Suprapubic skin (tissue), 4 donors: ENCODE results near the gene FAT4. TPM values are rescaled to one million over a fixed set of nuclear protein-coding genes. Genes with fewer than 3 reads are reported as not detected.

Source experiments
- DNase-seq, 2 donors: peaks; one replicate each; pipeline ENCODE4 v3.0.0-alpha.2; 2019; ENCODE audit warnings: low spot score in 2 of 2
- H3K27ac ChIP-seq: fragments of 200-600 bp; sonication (generic); one replicate; pipeline ENCODE4 v1.5.1; 2019
- H3K27me3 ChIP-seq: fragments of 200-600 bp; sonication (generic); one replicate; pipeline ENCODE4 v1.5.1; 2019
- H3K36me3 ChIP-seq: fragments of 200-600 bp; sonication (generic); one replicate; pipeline ENCODE4 v1.5.1; 2019
- H3K4me1 ChIP-seq: fragments of 200-600 bp; sonication (generic); one replicate; pipeline ENCODE4 v1.5.1; 2019
- H3K4me3 ChIP-seq: fragments of 200-600 bp; sonication (generic); one replicate; pipeline ENCODE4 v1.5.1; 2019; ENCODE audit warnings: mild to moderate bottlenecking
- H3K9me3 ChIP-seq: fragments of 200-600 bp; sonication (generic); one replicate; pipeline ENCODE4 v1.5.1; 2019
- CTCF ChIP-seq, 2 donors: fragments of 200-600 bp in 1 of 2; fragments of 450-650 bp in 1 of 2; sonication (generic) in 1 of 2; IDR thresholded peaks; one replicate each; pipeline ENCODE4 v1.5.1; 2016 to 2019; ENCODE audit warnings: antibody characterized with exemption in 2 of 2, mild to moderate bottlenecking in 1 of 2, moderate library complexity in 1 of 2
- EP300 ChIP-seq: sonication (generic); formaldehyde crosslinking; IDR thresholded peaks from one replicate; pipeline ENCODE4 v1.6.1; 2017; ENCODE audit warnings: antibody characterized with exemption
- POLR2A ChIP-seq, 2 donors: fragments of 450-650 bp; IDR thresholded peaks; one replicate each; pipeline ENCODE4 v1.6.1; 2017; ENCODE audit warnings: antibody characterized with exemption in 2 of 2, mild to moderate bottlenecking in 2 of 2, moderate library complexity in 2 of 2
- POLR2AphosphoS5 ChIP-seq, 3 donors: sonication (generic); formaldehyde crosslinking; IDR thresholded peaks; one replicate each; pipeline ENCODE4 v1.6.1; 2017; ENCODE audit warnings: antibody characterized with exemption in 3 of 3
- WGBS: methylation state at CpG from one replicate; pipeline ENCODE4 v1.1.5; 2018; 5-methylcytosine and 5-hydroxymethylcytosine counted together
- total RNA-seq, 4 donors: library from RNA; depleted of rRNA; stranded (reverse); fragments of >200 nt; gene quantifications; one replicate each; pipeline ENCODE4 v1.1.0, GENCODE V29; 2016

The FAT4 gene
- total RNA-seq, 4 donors from 2014 or later, result 2.2 to 5.4 (median 3.7) TPM

- peaks cover 15% of the 10 kb centered on the region for H3K27me3 ChIP-seq
- peak overlapping the region; percentile 85 for H3K27ac ChIP-seq
- whole genome bisulfite sequencing, result under 1% methylated on average over 31 of the region's 66 CpGs
- no peaks in the 10 kb centered on the region for H3K9me3 ChIP-seq
- H3K36me3 ChIP-seq, result no peaks in the 10 kb centered on the region
- DNase-seq, result peak; percentile 67 to 85
- peaks cover 37% of the 10 kb centered on the region for H3K4me1 ChIP-seq
- H3K4me3 ChIP-seq, result peak overlapping the region; percentile 73
- TF ChIP-seq POLR2AphosphoS5 (IDR thresholded peaks at IDR 0.05) (no peak), POLR2A (IDR thresholded peaks at IDR 0.05) (no peak), EP300 (no peak), CTCF (IDR thresholded peaks at IDR 0.05) (no peak)
Observed at GRCh38 chr4:125316791-125317524, 2.2 kb downstream of the FAT4 start.

GRCh38 chr4:125317525-125317877 lies 2.7 kb downstream of the FAT4 start:
- WGBS, result 9% methylated on average over 14 of the region's 23 CpGs
- DNase-seq, result peak in 1 of 2 donors; percentile 71

GRCh38 chr4:125319311-125319710 lies 4.6 kb downstream of the FAT4 start:
- no peak for DNase-seq
- no peak overlapping the region for H3K27ac ChIP-seq
- H3K9me3 ChIP-seq, result no peaks in the 10 kb centered on the region
- 70% methylated on average over 2 of the region's 2 CpGs for WGBS
- peak overlapping the region; percentile 2 for H3K4me3 ChIP-seq
- H3K27me3 ChIP-seq, result peaks cover 15% of the 10 kb centered on the region
- TF ChIP-seq POLR2AphosphoS5 (IDR thresholded peaks at IDR 0.05) (no peak), EP300 (no peak), CTCF (IDR thresholded peaks at IDR 0.05) (no peak), POLR2A (IDR thresholded peaks at IDR 0.05) (no peak)
- H3K36me3 ChIP-seq, result no peaks in the 10 kb centered on the region
- peaks cover 40% of the 10 kb centered on the region for H3K4me1 ChIP-seq

More at GRCh38 chr4:125317525-125317877, 2.7 kb downstream of the FAT4 start:
- peak in 1 of 2 donors; percentile 40 for TF ChIP-seq CTCF (IDR thresholded peaks at IDR 0.05)
- no peak for TF ChIP-seq POLR2AphosphoS5 (IDR thresholded peaks at IDR 0.05)
- H3K27me3 ChIP-seq, result peaks cover 15% of the 10 kb centered on the region
- peak overlapping the region; percentile 85 for H3K27ac ChIP-seq
- peaks cover 39% of the 10 kb centered on the region for H3K4me1 ChIP-seq
- peak overlapping the region; percentile 73 for H3K4me3 ChIP-seq
- H3K36me3 ChIP-seq, result no peaks in the 10 kb centered on the region
- H3K9me3 ChIP-seq, result no peaks in the 10 kb centered on the region

GRCh38 chr4:125321709-125322365 lies 7.1 kb downstream of the FAT4 start:
- no peak for DNase-seq
- Histone ChIP-seq H3K36me3 (no peaks in the 10 kb centered on the region), H3K4me3 (peak overlapping the region; percentile 24), H3K27ac (peak overlapping the region; percentile 47), H3K9me3 (no peaks in the 10 kb centered on the region), H3K4me1 (peaks cover 28% of the 10 kb centered on the region), H3K27me3 (peaks cover 11% of the 10 kb centered on the region)
- no peak for TF ChIP-seq CTCF (IDR thresholded peaks at IDR 0.05)
- TF ChIP-seq POLR2A (IDR thresholded peaks at IDR 0.05), result no peak
- no peak for TF ChIP-seq EP300
- no peak for TF ChIP-seq POLR2AphosphoS5 (IDR thresholded peaks at IDR 0.05)

GRCh38 chr4:125322366-125322730 lies 7.6 kb downstream of the FAT4 start:
- WGBS, result 16% methylated on average over 1 of the region's 1 CpG

More at GRCh38 chr4:125322366-125322730, 7.6 kb downstream of the FAT4 start:
- Histone ChIP-seq H3K4me1 (peaks cover 23% of the 10 kb centered on the region), H3K27ac (peak overlapping the region; percentile 47), H3K9me3 (no peaks in the 10 kb centered on the region), H3K36me3 (no peaks in the 10 kb centered on the region), H3K27me3 (peaks cover 6% of the 10 kb centered on the region), H3K4me3 (peak overlapping the region; percentile 24)
- no peak for DNase-seq
- TF ChIP-seq CTCF (IDR thresholded peaks at IDR 0.05) (no peak), POLR2A (IDR thresholded peaks at IDR 0.05) (no peak), POLR2AphosphoS5 (IDR thresholded peaks at IDR 0.05) (no peak)
